CD14-positive monocyte (primary cell): ENCODE measurements around the gene CALML5. TPM values are rescaled to one million over a fixed set of nuclear protein-coding genes. Genes with fewer than 3 reads are reported as not detected.

Source experiments
- DNase-seq, 3 donors: peaks; one replicate each; pipeline ENCODE4 v3.0.0-alpha.2; 2011 to 2022
- H2AFZ ChIP-seq: 2 replicates; pipeline ENCODE4 v1.6.0; 2012; ENCODE audit warnings: mild to moderate bottlenecking, low read depth, low read length, inconsistent platforms; ENCODE audit not compliant: insufficient read depth, poor library complexity, severe bottlenecking
- H3K27ac ChIP-seq, 2 donors: 1 replicate in 1 of 2; 2 replicates in 1 of 2; pipeline ENCODE4 v1.5.1; 2012 to 2013; ENCODE audit warnings: low read length in 2 of 2, control low read depth in 1 of 2, inconsistent platforms in 1 of 2, low read depth in 1 of 2, mild to moderate bottlenecking in 1 of 2
- H3K27me3 ChIP-seq, 2 donors: one replicate each; pipeline versions ENCODE4 v1.6.0 to v1.6.1; 2011 to 2013; ENCODE audit warnings: low read length in 2 of 2; ENCODE audit not compliant: control insufficient read depth in 2 of 2, insufficient read depth in 2 of 2
- H3K36me3 ChIP-seq, 2 donors: replicated peaks in 1 of 2; 1 replicate in 1 of 2; 2 replicates in 1 of 2; pipeline versions ENCODE4 v1.5.1 to v1.6.1; 2012 to 2013; ENCODE audit warnings: low read length in 2 of 2, control low read depth in 1 of 2, inconsistent platforms in 1 of 2, mild to moderate bottlenecking in 1 of 2; ENCODE audit not compliant: insufficient read depth in 2 of 2, control insufficient read depth in 1 of 2
- H3K4me1 ChIP-seq, 2 donors: 1 replicate in 1 of 2; 2 replicates in 1 of 2; pipeline versions ENCODE4 v1.5.1 to v1.6.1; 2012 to 2013; ENCODE audit warnings: low read length in 2 of 2, control low read depth in 1 of 2, inconsistent platforms in 1 of 2, mild to moderate bottlenecking in 1 of 2, moderate library complexity in 1 of 2; ENCODE audit not compliant: insufficient read depth in 2 of 2, control insufficient read depth in 1 of 2
- H3K4me2 ChIP-seq: replicated peaks from 2 replicates; pipeline ENCODE3; 2012; ENCODE audit warnings: low read length, moderate library complexity, mild to moderate bottlenecking; ENCODE audit not compliant: poor library complexity, severe bottlenecking; ENCODE audit errors: extremely low read depth
- H3K4me3 ChIP-seq, 3 experiments: fragments of 200-600 bp in 1 of 3; sonication (generic) in 1 of 3; replicated peaks in 1 of 3; 1 replicate in 2 of 3; 2 replicates in 1 of 3; pipeline ENCODE4 v1.5.1; 2011 to 2013; ENCODE audit warnings: low read length in 3 of 3, mild to moderate bottlenecking in 3 of 3, control low read depth in 2 of 3, low read depth in 2 of 3, inconsistent platforms in 1 of 3, moderate library complexity in 1 of 3
- H3K79me2 ChIP-seq: 2 replicates; pipeline ENCODE4 v1.6.0; 2012; ENCODE audit warnings: mild to moderate bottlenecking, control low read depth, inconsistent platforms, low read length, moderate library complexity; ENCODE audit not compliant: insufficient read depth
- H3K9ac ChIP-seq: 2 replicates; pipeline ENCODE4 v1.6.0; 2017; ENCODE audit warnings: low read length, mild to moderate bottlenecking; ENCODE audit not compliant: insufficient read depth, poor library complexity, severe bottlenecking
- H3K9me3 ChIP-seq, 2 donors: replicated peaks in 1 of 2; 1 replicate in 1 of 2; 2 replicates in 1 of 2; pipeline versions ENCODE4 v1.5.1 to v1.6.1; 2012 to 2013; ENCODE audit warnings: low read length in 2 of 2, control low read depth in 1 of 2; ENCODE audit not compliant: control insufficient read depth in 1 of 2, insufficient read depth in 1 of 2
- H4K20me1 ChIP-seq: 2 replicates; pipeline ENCODE4 v1.6.0; 2012; ENCODE audit warnings: mild to moderate bottlenecking, low read length, control low read depth, moderate library complexity; ENCODE audit not compliant: insufficient read depth
- H3K27ac Mint-ChIP-seq, 7 donors: one replicate each; pipeline ENCODE4 v1.8.0; 2020; ENCODE audit warnings: mild to moderate bottlenecking in 7 of 7, mixed read lengths in 7 of 7, moderate library complexity in 6 of 7, inconsistent platforms in 2 of 7
- H3K27me3 Mint-ChIP-seq, 3 donors: one replicate each; pipeline ENCODE4 v1.8.0; 2021 to 2022; ENCODE audit warnings: low read depth in 3 of 3, mild to moderate bottlenecking in 3 of 3, mixed read lengths in 3 of 3, moderate library complexity in 3 of 3, inconsistent platforms in 1 of 3
- H3K36me3 Mint-ChIP-seq, 2 donors: one replicate each; pipeline ENCODE4 v1.8.0; 2020; ENCODE audit warnings: mixed read lengths in 2 of 2, inconsistent platforms in 1 of 2, mild to moderate bottlenecking in 1 of 2
- H3K4me1 Mint-ChIP-seq: one replicate; pipeline ENCODE4 v1.8.0; 2020; ENCODE audit warnings: mild to moderate bottlenecking, mixed read lengths
- H3K4me3 Mint-ChIP-seq, 2 donors: one replicate each; pipeline ENCODE4 v1.8.0; 2020; ENCODE audit warnings: mild to moderate bottlenecking in 2 of 2, mixed read lengths in 2 of 2, moderate library complexity in 1 of 2
- H3K9me3 Mint-ChIP-seq, 7 donors: one replicate each; pipeline ENCODE4 v1.8.0; 2020 to 2022; ENCODE audit warnings: mixed read lengths in 7 of 7, mild to moderate bottlenecking in 6 of 7, moderate library complexity in 6 of 7, inconsistent platforms in 2 of 7
- WGBS: methylation state at CpG from one replicate; pipeline ENCODE4 v1.1.5; 2013; ENCODE audit warnings: missing lambda C conversion rate; ENCODE audit not compliant: insufficient coverage; 5-methylcytosine and 5-hydroxymethylcytosine counted together
- intact Hi-C, 2 donors: fragments of 100-400 bp; cut with micrococcal nuclease; formaldehyde crosslinking; loops; one replicate each; pipeline versions ENCODE4 v1.15.0 to v1.15.1; 2023
- polyA plus RNA-seq, 3 donors: library from polyadenylated mRNA; depleted of rRNA in 1 of 3; unstranded in 2 of 3; stranded (reverse) in 1 of 3; fragments of 300-500 nt in 2 of 3; fragments of >200 nt in 1 of 3; fragmentation: Illumina TruSeq in 2 of 3; gene quantifications; 1 replicate in 2 of 3; 2 replicates in 1 of 3; pipeline ENCODE4 v1.2.3, GENCODE V29; 2012 to 2021
- TF ChIP-seq, protein P1 (sequence below): fragments of 200-600 bp; IDR thresholded peaks from one replicate; pipeline ENCODE4 v1.8.0; 2022; ENCODE audit warnings: antibody characterized with exemption, mild to moderate bottlenecking

Gene CALML5
- polyA plus RNA-seq, 3 donors: not detected

DNA sequence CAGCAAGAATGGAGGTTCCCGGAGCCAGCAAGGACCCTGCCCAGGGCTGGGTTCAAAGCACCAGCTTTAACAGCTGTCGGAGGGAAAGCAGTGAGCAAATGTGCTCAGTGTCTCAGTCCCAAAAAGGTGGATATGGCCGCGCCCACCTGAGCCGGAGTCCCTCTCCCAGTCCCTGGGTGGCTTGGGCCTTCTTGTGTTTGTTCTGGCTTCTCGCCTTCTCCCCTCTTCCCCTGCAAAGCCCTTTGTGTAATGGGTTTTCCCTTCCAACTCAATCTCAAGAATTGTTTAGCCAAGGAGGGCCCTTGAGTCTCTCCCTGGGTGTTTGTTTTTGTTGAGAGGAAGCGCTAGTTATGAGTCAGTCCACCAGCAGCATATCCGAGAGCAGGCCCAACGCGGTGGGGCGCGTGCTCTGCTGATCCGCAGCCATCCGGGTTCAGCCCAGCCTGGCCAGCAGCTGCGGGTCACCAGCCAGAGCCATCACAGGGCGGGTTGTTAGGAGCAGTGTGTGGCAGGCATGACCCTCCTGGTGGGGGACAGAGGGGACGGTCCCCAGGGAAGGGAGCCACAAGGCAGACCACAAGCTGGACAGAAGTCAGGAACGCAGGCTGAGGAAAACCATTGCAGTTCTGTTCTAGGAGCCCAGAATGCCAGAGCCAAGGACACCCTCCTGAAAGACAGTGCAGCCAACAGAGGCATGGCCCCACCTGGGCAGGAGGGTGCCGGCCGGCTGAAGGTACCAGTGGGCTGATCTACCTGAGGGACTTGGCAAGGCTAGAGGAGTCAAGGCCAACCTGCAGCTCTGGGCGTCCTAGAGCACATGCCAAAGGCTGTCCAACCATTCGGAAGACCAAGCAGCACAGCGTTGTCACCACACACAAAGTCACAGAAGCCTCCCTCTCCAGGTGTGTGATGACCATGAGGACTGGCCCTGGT is 46.7 kb upstream of the CALML5 start:
- Mint-ChIP-seq H3K27me3 (peaks cover 0 to 2% (median 1%) of the 10 kb centered on the region in 3 donors), H3K27ac (no peak overlapping the region), H3K9me3 (peaks cover 2 to 10% (median 4%) of the 10 kb centered on the region in 7 donors), H3K4me1 (peaks cover 19% of the 10 kb centered on the region), H3K4me3 (no peak overlapping the region), H3K36me3 (no peaks in the 10 kb centered on the region)
- intact Hi-C loops: no loop called here
- H2AFZ ChIP-seq: no peak overlapping the region
- no peak for DNase-seq
- no peaks in the 10 kb centered on the region for H3K36me3 ChIP-seq
- no peaks in the 10 kb centered on the region for H3K79me2 ChIP-seq
- H3K4me2 ChIP-seq: no peak overlapping the region
- H3K4me1 ChIP-seq: peaks cover 21 to 37% of the 10 kb centered on the region in 2 donors
- no peak overlapping the region for H3K9ac ChIP-seq
- no peaks in the 10 kb centered on the region for H4K20me1 ChIP-seq
- 93% methylated on average over 19 of the region's 23 CpGs for WGBS
- peaks cover 0 to 3% of the 10 kb centered on the region in 2 donors for H3K9me3 ChIP-seq
- no peak overlapping the region for H3K4me3 ChIP-seq
- TF ChIP-seq, protein P1, sequence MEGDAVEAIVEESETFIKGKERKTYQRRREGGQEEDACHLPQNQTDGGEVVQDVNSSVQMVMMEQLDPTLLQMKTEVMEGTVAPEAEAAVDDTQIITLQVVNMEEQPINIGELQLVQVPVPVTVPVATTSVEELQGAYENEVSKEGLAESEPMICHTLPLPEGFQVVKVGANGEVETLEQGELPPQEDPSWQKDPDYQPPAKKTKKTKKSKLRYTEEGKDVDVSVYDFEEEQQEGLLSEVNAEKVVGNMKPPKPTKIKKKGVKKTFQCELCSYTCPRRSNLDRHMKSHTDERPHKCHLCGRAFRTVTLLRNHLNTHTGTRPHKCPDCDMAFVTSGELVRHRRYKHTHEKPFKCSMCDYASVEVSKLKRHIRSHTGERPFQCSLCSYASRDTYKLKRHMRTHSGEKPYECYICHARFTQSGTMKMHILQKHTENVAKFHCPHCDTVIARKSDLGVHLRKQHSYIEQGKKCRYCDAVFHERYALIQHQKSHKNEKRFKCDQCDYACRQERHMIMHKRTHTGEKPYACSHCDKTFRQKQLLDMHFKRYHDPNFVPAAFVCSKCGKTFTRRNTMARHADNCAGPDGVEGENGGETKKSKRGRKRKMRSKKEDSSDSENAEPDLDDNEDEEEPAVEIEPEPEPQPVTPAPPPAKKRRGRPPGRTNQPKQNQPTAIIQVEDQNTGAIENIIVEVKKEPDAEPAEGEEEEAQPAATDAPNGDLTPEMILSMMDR: no peak
- no peaks in the 10 kb centered on the region for H3K27me3 ChIP-seq
- H3K27ac ChIP-seq: no peak overlapping the region

DNA sequence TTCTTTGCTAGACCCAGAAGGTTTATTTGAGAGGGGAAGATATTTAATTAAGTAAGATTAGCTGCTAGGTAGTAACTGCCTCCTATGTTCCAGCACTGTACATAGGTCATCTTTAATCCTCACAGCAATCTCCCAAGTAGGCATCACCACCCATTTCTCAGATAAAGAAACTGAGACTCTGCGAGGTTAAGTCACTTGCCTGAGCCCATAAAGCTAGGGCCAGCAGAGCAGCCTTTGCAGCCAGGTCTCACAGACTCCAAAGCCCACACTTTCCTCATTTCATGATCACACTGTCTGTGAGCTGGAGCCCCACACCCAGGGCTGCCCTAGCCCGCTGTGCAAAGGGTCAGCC is 46.0 kb upstream of the CALML5 start:
- intact Hi-C loops: no loop called here
- TF ChIP-seq, protein P1: no peak
- Histone ChIP-seq H3K9me3 (peaks cover 3 to 6% of the 10 kb centered on the region in 2 donors), H3K27me3 (no peaks in the 10 kb centered on the region), H3K9ac (no peak overlapping the region), H3K79me2 (no peaks in the 10 kb centered on the region), H3K4me3 (no peak overlapping the region), H3K4me2 (no peak overlapping the region), H3K27ac (no peak overlapping the region), H3K36me3 (no peaks in the 10 kb centered on the region), H3K4me1 (peaks cover 21 to 37% of the 10 kb centered on the region in 2 donors), H4K20me1 (no peaks in the 10 kb centered on the region), H2AFZ (no peak overlapping the region)
- Mint-ChIP-seq H3K27ac (no peak overlapping the region), H3K4me1 (peaks cover 19% of the 10 kb centered on the region), H3K4me3 (no peak overlapping the region), H3K9me3 (peaks cover 2 to 10% (median 6%) of the 10 kb centered on the region in 7 donors), H3K27me3 (peaks cover 0 to 1% (median 0%) of the 10 kb centered on the region in 3 donors), H3K36me3 (no peaks in the 10 kb centered on the region)
- DNase-seq: no peak
- 100% methylated on average over 2 of the region's 2 CpGs for WGBS
